Activated T-cell treated with anti-CD3 and anti-CD28 coated beads, Interleukin-2, amount 50 U/mL, for 24 hours (primary cell): ENCODE results near the gene ZNF281.

Experiments used
- DNase-seq: peaks from one replicate; pipeline ENCODE4 v3.0.0-alpha.2; 2020
- H3K27ac Mint-ChIP-seq: 2 replicates; pipeline ENCODE4 v1.8.0; 2020; ENCODE audit warnings: mild to moderate bottlenecking, mixed read lengths
- H3K27me3 Mint-ChIP-seq: 2 replicates; pipeline ENCODE4 v1.8.0; 2020; ENCODE audit warnings: mixed read lengths
- H3K36me3 Mint-ChIP-seq: 2 replicates; pipeline ENCODE4 v1.8.0; 2020; ENCODE audit warnings: low read depth, mixed read lengths
- H3K4me1 Mint-ChIP-seq: 2 replicates; pipeline ENCODE4 v1.8.0; 2020; ENCODE audit warnings: low read depth, mixed read lengths
- H3K4me3 Mint-ChIP-seq: 2 replicates; pipeline ENCODE4 v1.8.0; 2020; ENCODE audit warnings: mild to moderate bottlenecking, moderate library complexity, mixed read lengths
- H3K9me3 Mint-ChIP-seq: 2 replicates; pipeline ENCODE4 v1.8.0; 2020; ENCODE audit warnings: mixed read lengths

The ZNF281 gene

DNA sequence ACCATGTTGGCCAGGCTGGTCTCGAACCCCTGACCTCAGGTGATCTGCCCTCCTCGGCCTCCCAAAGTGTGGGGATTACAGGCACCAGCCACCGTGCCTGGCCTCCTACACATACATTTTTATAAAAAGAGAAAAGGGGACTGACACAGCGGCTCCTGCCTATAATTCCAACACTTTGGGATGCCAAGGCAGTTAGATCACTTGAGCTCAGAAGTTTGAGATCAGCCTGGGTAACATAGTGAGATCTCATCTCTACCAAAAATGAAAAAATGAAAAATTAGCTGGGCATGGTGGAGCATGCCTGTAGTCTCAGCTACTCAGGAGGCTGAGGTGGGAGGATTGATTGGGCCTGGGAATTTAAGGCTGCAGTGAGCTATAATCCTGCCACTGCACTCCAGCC lies 23.4 kb downstream of the ZNF281 start:
- Mint-ChIP-seq H3K27ac (no peak overlapping the region), H3K27me3 (no peaks in the 10 kb centered on the region), H3K4me1 (no peaks in the 10 kb centered on the region), H3K4me3 (no peak overlapping the region), H3K9me3 (no peaks in the 10 kb centered on the region), H3K36me3 (no peaks in the 10 kb centered on the region)
- DNase-seq = no peak

DNA sequence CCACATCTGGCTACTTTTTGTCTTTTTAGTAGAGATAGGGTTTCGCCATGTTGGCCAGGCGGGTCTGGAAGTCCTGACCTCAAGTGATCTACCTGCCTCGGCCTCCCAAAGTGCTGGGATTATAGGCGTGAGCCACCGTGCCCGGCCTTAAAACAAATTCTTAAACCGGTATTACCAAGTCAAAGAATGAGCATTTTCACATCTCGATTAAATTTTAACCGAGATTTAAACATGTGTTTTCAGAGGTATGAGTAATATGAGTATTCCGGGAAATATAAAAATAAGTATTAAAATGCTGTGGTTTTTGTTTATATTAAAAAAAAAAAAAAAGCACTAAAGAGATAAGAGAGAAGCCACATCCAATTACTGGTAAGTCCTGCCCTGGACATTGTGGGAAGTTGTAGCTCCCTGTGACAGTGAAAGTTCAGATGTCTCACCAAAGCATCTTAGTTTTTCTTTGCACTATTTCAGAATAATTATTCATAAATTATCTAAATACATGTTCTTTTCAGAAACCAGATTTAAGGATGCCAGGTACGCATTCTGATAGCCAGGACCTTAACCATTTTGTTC lies 24.9 kb downstream of the ZNF281 start:
- no peaks in the 10 kb centered on the region for H3K36me3 Mint-ChIP-seq

DNA sequence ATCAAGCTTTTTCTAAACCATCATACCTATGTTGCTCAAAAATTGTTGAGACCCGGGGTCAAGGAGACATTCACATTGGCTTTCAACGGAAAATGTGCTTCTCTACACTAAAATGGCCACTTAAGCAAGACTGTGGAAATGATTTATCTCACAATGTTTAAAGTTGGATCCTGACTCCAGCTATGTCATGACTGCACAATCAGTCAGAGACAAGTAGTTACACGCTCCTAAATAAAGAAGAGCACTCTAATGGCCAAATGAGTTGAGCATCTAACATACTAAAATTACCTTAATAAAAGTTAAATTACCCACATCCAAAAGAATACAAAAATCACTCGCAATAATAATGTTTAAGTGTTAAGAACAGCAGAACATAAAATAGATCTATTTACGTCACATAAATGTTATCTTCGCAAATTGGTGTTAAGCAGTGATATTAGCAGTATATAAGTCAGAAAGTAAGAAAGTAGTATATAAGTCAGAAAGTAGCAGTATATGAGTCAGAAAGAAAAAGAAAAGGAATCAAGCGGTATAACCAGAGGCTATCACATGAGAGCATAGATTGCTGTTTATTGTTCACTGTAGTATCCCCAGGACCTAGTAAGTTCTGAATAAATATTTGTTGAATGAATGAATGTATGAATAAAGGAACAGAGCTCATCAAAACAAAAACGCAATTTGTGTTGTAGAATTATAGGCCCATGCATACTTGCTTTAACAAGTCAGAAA lies 28.4 kb downstream of the ZNF281 start:
- no peak overlapping the region for H3K27ac Mint-ChIP-seq
- H3K4me1 Mint-ChIP-seq = peaks cover 7% of the 10 kb centered on the region
- H3K27me3 Mint-ChIP-seq = no peaks in the 10 kb centered on the region
- H3K4me3 Mint-ChIP-seq = no peak overlapping the region
- H3K36me3 Mint-ChIP-seq = no peaks in the 10 kb centered on the region
- DNase-seq = no peak
- H3K9me3 Mint-ChIP-seq = no peaks in the 10 kb centered on the region

More for the DNA sequence above, 24.9 kb downstream of the ZNF281 start:
- H3K4me1 Mint-ChIP-seq = peaks cover 7% of the 10 kb centered on the region
- no peaks in the 10 kb centered on the region for H3K9me3 Mint-ChIP-seq
- no peak overlapping the region for H3K4me3 Mint-ChIP-seq
- H3K27ac Mint-ChIP-seq = no peak overlapping the region
- DNase-seq = no peak
- H3K27me3 Mint-ChIP-seq = no peaks in the 10 kb centered on the region

DNA sequence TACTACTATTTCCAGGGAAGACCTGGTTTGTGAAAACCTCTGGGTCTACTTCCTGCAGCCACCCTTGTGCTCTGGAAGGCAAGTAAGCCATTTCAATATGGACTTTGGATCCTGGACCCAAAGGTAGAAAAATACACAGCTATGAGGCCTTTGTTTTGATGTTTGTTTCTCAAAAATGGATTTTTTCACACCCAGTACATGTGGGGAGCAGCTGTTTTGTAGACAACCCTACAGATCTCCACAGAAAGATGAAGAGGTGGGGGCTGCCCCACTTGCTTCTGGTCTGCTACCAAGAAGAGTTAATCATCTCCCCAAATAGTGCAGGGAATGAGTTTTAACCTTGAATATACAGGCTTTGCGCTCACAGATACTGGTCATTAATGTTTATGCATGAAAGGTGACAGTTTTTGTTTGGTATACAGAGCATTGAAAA lies 29.2 kb downstream of the ZNF281 start:
- DNase-seq = no peak
- no peaks in the 10 kb centered on the region for H3K9me3 Mint-ChIP-seq
- no peaks in the 10 kb centered on the region for H3K27me3 Mint-ChIP-seq
- H3K4me1 Mint-ChIP-seq = peaks cover 7% of the 10 kb centered on the region
- H3K27ac Mint-ChIP-seq = no peak overlapping the region
- no peaks in the 10 kb centered on the region for H3K36me3 Mint-ChIP-seq
- H3K4me3 Mint-ChIP-seq = no peak overlapping the region

DNA sequence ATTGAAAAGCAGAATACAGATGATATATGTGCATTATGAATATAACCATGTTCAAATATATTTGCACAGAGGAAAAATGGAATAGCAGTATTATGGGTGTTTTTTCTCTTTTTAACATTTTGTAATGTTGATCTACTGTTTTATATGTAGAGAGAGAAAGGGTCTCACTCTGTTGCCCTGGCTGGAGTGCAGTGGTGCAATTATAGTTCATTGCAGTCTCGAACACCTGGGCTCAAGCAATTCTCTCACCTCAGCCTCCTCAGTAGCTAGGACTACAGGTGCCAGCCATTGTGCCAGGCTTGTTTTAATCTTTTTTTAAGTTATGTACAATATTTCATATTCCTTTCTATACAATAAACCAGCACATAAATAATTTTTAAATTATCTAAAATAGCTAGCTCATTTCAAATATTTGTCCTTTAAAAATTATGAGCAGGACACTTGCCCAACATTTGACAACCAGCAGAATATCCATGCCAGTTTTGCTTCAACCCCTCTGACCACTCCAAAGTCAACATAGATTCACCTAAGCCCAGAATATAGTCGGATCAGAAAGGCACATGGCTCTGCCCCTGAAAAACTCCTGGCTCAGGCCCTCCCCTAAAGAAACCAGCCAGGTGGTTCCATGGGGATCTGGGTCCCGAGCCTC lies 29.8 kb downstream of the ZNF281 start:
- Mint-ChIP-seq H3K27me3 (no peaks in the 10 kb centered on the region), H3K27ac (no peak overlapping the region), H3K4me3 (no peak overlapping the region), H3K9me3 (no peaks in the 10 kb centered on the region), H3K36me3 (no peaks in the 10 kb centered on the region), H3K4me1 (peaks cover 7% of the 10 kb centered on the region)
- DNase-seq = no peak

DNA sequence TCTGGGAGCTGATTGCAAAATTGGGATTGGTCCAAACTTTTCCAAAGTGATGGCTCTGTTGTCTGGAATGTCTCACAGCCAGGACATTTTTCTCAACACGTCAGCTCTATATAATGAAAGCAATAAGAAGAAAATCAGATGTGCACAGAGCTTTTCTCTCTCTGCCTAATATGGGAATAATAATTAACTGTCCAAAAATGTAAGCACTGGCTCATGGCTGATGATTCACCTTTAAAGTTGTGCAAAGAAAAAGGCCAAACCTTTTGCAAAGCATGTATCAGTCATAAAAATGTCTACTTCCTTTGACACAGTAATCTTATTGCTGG lies 30.4 kb downstream of the ZNF281 start:
- Mint-ChIP-seq H3K9me3 (no peaks in the 10 kb centered on the region), H3K4me1 (peaks cover 7% of the 10 kb centered on the region), H3K4me3 (no peak overlapping the region), H3K27ac (no peak overlapping the region), H3K36me3 (no peaks in the 10 kb centered on the region), H3K27me3 (no peaks in the 10 kb centered on the region)
- DNase-seq = no peak

DNA sequence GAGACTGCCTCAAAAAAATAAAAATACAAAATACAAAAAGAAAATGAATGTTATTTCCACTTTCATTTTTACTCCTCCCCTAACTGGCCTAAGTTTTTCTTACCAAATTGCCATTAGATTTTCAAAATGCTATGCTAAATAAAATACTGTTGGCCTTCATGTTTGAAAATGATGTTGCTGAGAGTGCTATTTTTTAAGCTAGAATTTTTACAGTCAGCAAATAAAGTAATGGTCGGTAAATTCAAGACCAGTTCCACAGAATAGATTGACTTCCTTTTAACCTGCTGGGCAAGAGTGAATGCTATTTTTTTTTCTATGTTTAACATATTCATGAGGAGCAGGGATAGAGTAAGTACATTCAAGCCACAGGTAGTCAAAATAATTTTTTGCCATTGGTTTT lies 31.7 kb downstream of the ZNF281 start:
- H3K9me3 Mint-ChIP-seq = no peaks in the 10 kb centered on the region
- H3K4me3 Mint-ChIP-seq = no peak overlapping the region
- no peak for DNase-seq
- H3K27ac Mint-ChIP-seq = no peak overlapping the region
- H3K4me1 Mint-ChIP-seq = peaks cover 7% of the 10 kb centered on the region
- no peaks in the 10 kb centered on the region for H3K27me3 Mint-ChIP-seq
- no peaks in the 10 kb centered on the region for H3K36me3 Mint-ChIP-seq

DNA sequence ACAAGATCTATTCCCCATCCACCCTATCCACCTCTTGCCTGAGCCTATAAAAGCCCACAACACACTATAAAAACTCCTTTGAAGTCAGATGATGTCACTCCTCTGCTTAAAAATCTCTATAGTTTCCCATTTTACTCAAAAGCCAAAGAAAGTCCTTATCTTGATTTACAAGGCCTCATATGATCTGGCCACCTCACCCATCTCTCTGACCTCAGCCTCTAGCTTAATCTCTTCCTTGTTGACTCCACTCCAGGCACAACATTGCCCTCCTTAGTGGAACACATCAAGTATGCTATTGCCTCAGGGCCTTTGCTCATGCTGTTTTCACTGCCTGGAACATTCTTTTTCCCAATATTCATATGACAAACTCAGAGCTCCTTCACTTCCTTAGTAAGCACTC lies 33.3 kb downstream of the ZNF281 start:
- H3K36me3 Mint-ChIP-seq = no peaks in the 10 kb centered on the region
- no peaks in the 10 kb centered on the region for H3K9me3 Mint-ChIP-seq
- no peak overlapping the region for H3K27ac Mint-ChIP-seq
- no peak for DNase-seq
- no peaks in the 10 kb centered on the region for H3K27me3 Mint-ChIP-seq
- H3K4me1 Mint-ChIP-seq = peaks cover 7% of the 10 kb centered on the region
- H3K4me3 Mint-ChIP-seq = no peak overlapping the region

DNA sequence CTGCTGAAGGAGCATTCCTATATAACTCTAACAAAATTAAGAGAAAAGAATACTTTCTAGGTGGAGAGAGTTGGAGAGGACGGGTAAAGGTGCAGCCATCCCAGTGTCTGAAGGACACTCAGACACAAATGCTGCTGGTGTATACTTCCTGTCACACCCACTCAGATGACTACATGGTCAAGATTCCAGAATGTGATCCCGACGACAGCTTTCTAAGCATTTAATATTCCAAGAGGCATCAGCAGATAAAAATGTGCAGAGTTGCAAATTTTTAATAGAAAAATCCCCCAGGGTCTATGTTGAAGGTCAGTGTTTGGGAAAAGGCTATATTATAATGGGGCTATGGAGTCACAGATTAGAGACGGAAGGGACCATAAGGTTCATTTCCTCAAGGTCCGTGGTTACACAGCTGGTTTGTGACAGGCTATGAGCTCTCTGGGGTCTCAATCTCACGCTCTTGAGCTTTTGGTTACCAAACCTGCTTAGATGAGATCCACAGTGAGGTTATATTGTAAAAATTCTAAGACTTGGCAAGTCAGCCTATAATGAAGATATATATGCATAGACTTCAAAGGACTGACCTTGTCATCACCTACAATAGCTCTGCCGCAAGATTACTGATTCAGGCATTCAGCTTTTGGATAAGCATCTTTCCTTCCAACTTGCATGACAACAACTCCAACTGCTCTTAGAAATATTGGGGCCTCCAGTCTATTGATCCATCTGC lies 35.1 kb downstream of the ZNF281 start:
- DNase-seq = no peak
- Mint-ChIP-seq H3K27ac (no peak overlapping the region), H3K36me3 (no peaks in the 10 kb centered on the region), H3K9me3 (no peaks in the 10 kb centered on the region), H3K4me1 (no peaks in the 10 kb centered on the region), H3K4me3 (no peak overlapping the region), H3K27me3 (no peaks in the 10 kb centered on the region)

DNA sequence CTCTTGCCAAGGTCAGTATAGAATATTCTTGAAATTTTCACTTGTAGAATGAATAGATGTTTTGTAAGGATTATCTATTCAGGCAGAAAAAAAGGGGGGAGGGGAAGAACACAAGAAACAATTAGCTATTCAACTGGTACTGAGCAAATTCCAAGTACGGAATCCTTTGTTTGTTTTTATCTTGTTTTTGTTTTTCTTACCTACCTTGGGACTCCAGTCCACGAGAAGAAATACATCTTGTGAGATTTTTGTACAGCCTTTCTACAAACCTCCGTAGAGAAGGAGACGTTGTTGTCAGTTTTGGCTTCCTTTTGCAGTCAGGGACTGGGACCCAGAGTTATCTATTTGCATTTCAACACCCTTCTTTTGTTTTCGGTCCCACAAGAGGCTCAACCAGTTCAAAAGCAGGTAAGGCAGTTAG lies 36.0 kb downstream of the ZNF281 start:
- no peak for DNase-seq
- no peak overlapping the region for H3K27ac Mint-ChIP-seq
- H3K9me3 Mint-ChIP-seq = no peaks in the 10 kb centered on the region
- no peaks in the 10 kb centered on the region for H3K4me1 Mint-ChIP-seq
- H3K36me3 Mint-ChIP-seq = no peaks in the 10 kb centered on the region
- H3K27me3 Mint-ChIP-seq = no peaks in the 10 kb centered on the region
- no peak overlapping the region for H3K4me3 Mint-ChIP-seq

DNA sequence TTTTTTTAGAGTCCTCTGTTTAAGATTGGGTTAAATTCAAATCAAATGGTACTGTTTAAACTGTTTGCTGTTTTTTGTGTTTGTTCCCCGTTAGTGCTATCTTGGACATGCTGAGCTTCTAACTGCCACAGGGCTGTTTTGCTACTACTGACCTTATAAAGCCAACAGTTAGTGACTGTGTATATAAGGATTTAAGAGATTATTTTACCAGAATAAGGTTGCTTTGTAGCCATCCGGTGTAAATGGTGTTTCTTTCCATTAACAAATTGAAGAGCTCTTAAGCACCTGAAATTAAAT lies 37.0 kb downstream of the ZNF281 start:
- Mint-ChIP-seq H3K9me3 (no peaks in the 10 kb centered on the region), H3K27me3 (no peaks in the 10 kb centered on the region), H3K4me3 (no peak overlapping the region), H3K36me3 (no peaks in the 10 kb centered on the region), H3K4me1 (no peaks in the 10 kb centered on the region), H3K27ac (no peak overlapping the region)
- DNase-seq = no peak

DNA sequence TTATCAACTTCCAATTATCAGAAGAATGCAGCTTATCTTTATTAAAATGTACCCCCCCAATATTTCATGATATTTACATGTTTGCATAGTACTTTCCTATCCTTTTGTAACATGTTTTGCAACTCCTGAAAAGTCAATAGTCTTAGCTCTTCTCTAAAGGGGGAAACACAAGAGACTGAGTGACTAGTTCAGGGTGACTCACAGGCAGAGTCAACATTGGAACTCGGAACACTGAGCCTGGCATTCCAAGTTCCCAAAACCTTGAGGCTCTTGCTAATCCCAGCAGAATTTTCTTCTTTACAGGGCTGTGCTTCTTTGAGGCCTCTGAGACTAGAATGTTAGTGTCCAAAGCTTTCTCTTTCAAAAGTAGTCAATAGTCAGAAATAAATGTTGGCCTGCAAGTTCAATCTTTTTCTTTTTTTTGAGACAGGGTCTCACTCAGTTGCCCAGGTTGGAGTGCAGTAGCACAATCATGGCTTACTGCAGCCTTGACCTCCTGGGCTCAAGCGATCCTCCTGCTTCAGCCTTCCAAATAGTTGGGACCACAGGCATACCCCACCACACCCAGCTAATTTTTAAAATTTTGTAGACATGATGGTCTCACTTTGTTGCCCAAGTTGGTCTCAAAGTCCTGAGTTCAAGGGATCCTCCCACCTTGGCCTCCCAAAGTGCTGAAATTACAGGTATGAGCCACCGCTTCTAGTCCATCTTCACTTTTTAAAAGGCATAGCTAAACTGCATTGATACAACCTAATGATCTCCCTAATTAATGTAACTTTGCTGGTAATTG lies 37.5 kb downstream of the ZNF281 start:
- no peak for DNase-seq
- H3K36me3 Mint-ChIP-seq = no peaks in the 10 kb centered on the region
- no peaks in the 10 kb centered on the region for H3K27me3 Mint-ChIP-seq
- H3K27ac Mint-ChIP-seq = no peak overlapping the region
- no peak overlapping the region for H3K4me3 Mint-ChIP-seq
- H3K9me3 Mint-ChIP-seq = no peaks in the 10 kb centered on the region
- no peaks in the 10 kb centered on the region for H3K4me1 Mint-ChIP-seq

DNA sequence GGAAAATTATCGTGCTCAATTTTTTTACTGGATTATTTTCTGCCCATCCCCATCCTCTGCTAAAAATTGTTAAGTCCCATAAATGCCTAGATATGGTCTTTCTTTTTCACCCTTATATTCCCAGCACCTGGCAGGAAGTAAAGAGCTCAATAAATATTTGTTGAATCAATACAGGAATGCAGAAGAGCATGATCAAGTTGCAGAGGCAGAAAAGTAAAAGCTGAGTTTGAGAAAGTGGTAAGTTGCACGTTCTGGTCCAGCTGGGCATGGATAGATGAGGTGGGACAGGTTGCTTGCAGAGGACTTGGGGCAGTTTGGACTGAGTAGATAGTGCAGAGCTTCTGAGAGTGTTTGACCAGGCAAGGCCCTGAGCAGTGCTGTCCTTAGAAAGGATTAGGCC lies 40.1 kb downstream of the ZNF281 start:
- Mint-ChIP-seq H3K4me3 (no peak overlapping the region), H3K27ac (no peak overlapping the region)
- DNase-seq = no peak

DNA sequence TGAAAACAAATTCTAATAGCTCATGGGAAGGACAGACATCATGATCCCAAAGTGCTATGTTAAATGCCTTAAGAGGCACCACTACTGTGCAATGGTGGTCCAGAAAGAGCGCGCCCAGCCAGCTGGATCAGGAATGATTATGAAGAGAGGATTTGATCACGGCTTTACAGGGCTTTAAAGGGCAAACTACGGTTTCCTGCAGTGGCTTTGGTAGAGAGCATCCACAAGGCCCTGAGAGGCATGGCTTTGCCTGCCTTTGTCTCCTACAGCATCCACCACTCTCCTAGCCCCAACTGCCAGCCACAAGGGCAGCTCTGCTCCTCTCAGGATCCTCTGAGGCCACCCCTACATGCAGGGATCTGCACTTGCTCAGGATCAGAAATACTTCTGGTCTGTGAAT lies 40.7 kb downstream of the ZNF281 start:
- Mint-ChIP-seq H3K36me3 (peaks cover 2% of the 10 kb centered on the region), H3K4me1 (no peaks in the 10 kb centered on the region), H3K4me3 (no peak overlapping the region), H3K9me3 (no peaks in the 10 kb centered on the region), H3K27ac (no peak overlapping the region), H3K27me3 (no peaks in the 10 kb centered on the region)
- DNase-seq = no peak

More for the DNA sequence above, 40.1 kb downstream of the ZNF281 start:
- Mint-ChIP-seq H3K9me3 (no peaks in the 10 kb centered on the region), H3K4me1 (no peaks in the 10 kb centered on the region), H3K27me3 (no peaks in the 10 kb centered on the region), H3K36me3 (peaks cover 2% of the 10 kb centered on the region)
